ENCODE results near the gene HLA-A. TPM values are rescaled to one million over a fixed set of nuclear protein-coding genes. Genes with fewer than 3 reads are reported as not detected.

Gene HLA-A
- total and polyA plus RNA-seq, 2 experiments from 2014 or later, result 339 to 349 TPM

DNA sequence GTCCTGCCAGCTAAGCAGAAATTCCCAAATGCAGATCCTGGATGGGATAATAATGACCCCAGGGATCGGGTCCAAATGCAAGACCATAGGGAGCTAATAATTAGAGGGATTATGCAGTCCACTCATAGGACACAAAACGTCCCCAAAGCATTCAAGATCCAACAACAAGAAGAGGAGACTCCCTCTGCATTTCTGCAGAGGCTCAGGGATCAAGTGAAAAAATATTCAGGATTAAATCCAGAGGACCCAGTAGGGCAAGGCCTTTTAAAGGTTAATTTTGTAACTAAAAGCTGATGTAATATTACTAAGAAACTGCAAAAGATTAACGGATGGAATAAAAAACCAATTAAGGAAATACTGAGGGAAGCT is 22.2 kb downstream of the HLA-A start:
- Histone ChIP-seq H3K4me1 (ENCODE audit: insufficient read depth) (peaks cover 26% of the 10 kb centered on the region), H3K27ac (peak overlapping the region; percentile 84), H3K4me2 (peak overlapping the region; percentile 71), H3K4me3 (no peak overlapping the region), H3K79me2 (no peaks in the 10 kb centered on the region), H3K36me3 (replicated peaks; ENCODE audit: insufficient read depth, low read depth) (no peaks in the 10 kb centered on the region), H3K27me3 (no peaks in the 10 kb centered on the region), H3K9me2 (replicated peaks; ENCODE audit: insufficient read depth) (no peaks in the 10 kb centered on the region), H2AFZ (no peak overlapping the region), H4K20me1 (ENCODE audit: insufficient read depth, poor library complexity, severe bottlenecking) (no peaks in the 10 kb centered on the region), H3K9me3 (ENCODE audit: low read depth) (no peaks in the 10 kb centered on the region)
- TF ChIP-seq, protein P1, sequence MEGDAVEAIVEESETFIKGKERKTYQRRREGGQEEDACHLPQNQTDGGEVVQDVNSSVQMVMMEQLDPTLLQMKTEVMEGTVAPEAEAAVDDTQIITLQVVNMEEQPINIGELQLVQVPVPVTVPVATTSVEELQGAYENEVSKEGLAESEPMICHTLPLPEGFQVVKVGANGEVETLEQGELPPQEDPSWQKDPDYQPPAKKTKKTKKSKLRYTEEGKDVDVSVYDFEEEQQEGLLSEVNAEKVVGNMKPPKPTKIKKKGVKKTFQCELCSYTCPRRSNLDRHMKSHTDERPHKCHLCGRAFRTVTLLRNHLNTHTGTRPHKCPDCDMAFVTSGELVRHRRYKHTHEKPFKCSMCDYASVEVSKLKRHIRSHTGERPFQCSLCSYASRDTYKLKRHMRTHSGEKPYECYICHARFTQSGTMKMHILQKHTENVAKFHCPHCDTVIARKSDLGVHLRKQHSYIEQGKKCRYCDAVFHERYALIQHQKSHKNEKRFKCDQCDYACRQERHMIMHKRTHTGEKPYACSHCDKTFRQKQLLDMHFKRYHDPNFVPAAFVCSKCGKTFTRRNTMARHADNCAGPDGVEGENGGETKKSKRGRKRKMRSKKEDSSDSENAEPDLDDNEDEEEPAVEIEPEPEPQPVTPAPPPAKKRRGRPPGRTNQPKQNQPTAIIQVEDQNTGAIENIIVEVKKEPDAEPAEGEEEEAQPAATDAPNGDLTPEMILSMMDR (IDR thresholded peaks at IDR 0.05; ENCODE audit: poor library complexity), result no peak
- no peak for TF ChIP-seq EZH2 (IDR thresholded peaks at IDR 0.05; ENCODE audit: borderline replicate concordance)
- TF ChIP-seq EZH2phosphoT487 (IDR thresholded peaks at IDR 0.05; ENCODE audit: low read depth, severe bottlenecking, unreplicated experiment), result no peak
- WGBS (ENCODE audit: low lambda C conversion rate, missing lambda C conversion rate), result 17% methylated on average over 3 of the region's 3 CpGs
- DNase-seq (ENCODE audit: low spot score), result no peak

DNA sequence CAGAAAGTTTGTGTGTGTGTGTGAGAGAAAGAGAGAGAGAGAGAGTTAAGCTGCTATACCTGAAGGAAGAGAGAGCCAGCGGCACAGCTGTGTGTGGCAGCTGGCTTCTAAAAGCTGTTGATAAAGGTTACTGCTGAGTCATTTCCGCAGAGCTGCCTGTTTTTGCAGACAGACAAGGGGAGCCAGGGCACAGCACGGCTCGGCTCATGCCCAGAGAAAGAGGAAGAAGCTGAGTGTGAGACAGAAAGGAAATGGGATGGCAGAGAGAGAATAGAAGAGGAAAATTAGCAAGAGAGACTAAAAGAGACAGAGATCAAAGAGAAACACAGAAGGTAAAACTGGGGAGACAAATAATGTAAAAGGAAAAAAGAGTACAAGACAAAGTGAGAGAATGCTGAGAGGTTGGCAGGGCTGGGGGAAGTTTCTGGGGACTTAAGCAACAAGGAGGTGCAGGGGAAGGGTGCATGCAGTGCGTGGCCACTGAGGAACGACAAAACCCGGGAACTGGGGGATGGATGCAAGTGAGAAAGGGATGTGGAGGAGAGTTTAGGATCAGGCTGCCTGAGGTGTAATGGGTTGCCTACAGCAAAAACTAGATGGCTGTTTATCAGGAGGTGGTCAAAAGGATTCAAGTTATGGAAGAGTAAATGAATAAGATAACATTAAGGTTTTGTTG is 22.7 kb downstream of the HLA-A start:
- H3K36me3 ChIP-seq (replicated peaks; ENCODE audit: insufficient read depth, low read depth), result no peaks in the 10 kb centered on the region
- TF ChIP-seq EZH2 (IDR thresholded peaks at IDR 0.05; ENCODE audit: borderline replicate concordance) (no peak), EZH2phosphoT487 (IDR thresholded peaks at IDR 0.05; ENCODE audit: low read depth, severe bottlenecking, unreplicated experiment) (no peak)
- TF ChIP-seq, protein P1 (IDR thresholded peaks at IDR 0.05; ENCODE audit: poor library complexity), result no peak
- H3K4me2 ChIP-seq, result peak overlapping the region; percentile 71
- H3K4me1 ChIP-seq (ENCODE audit: insufficient read depth), result peaks cover 26% of the 10 kb centered on the region
- H3K79me2 ChIP-seq, result no peaks in the 10 kb centered on the region
- H3K4me3 ChIP-seq, result no peak overlapping the region
- H3K27me3 ChIP-seq, result no peaks in the 10 kb centered on the region
- peak overlapping the region; percentile 34 for H2AFZ ChIP-seq
- peak; percentile 84 for DNase-seq (ENCODE audit: low spot score)
- no peaks in the 10 kb centered on the region for H4K20me1 ChIP-seq (ENCODE audit: insufficient read depth, poor library complexity, severe bottlenecking)
- no peaks in the 10 kb centered on the region for H3K9me2 ChIP-seq (replicated peaks; ENCODE audit: insufficient read depth)
- no peaks in the 10 kb centered on the region for H3K9me3 ChIP-seq (ENCODE audit: low read depth)
- peak overlapping the region; percentile 84 for H3K27ac ChIP-seq
- 6% methylated on average over 7 of the region's 7 CpGs for WGBS (ENCODE audit: low lambda C conversion rate, missing lambda C conversion rate)

DNA sequence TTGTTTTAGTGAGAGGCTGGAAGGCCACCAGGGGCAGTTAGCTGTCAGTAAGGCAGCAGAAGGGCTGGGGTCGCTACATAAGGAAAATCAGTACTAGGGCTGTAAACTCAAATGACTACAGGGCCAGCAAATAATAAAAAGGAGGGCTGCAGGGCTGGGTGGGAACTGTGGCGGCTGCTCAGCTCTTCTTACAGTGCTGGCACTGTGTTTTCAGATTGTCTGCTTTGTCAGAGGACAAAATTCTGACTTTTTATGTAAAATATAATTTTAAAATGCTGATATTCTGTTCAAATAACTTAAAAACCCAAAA is 23.2 kb downstream of the HLA-A start:
- no peaks in the 10 kb centered on the region for H3K79me2 ChIP-seq
- no peaks in the 10 kb centered on the region for H3K36me3 ChIP-seq (replicated peaks; ENCODE audit: insufficient read depth, low read depth)
- H3K9me3 ChIP-seq (ENCODE audit: low read depth), result no peaks in the 10 kb centered on the region
- H4K20me1 ChIP-seq (ENCODE audit: insufficient read depth, poor library complexity, severe bottlenecking), result no peaks in the 10 kb centered on the region
- no peaks in the 10 kb centered on the region for H3K27me3 ChIP-seq
- peak overlapping the region; percentile 71 for H3K4me2 ChIP-seq
- H3K4me3 ChIP-seq, result no peak overlapping the region
- DNase-seq (ENCODE audit: low spot score), result no peak
- peaks cover 26% of the 10 kb centered on the region for H3K4me1 ChIP-seq (ENCODE audit: insufficient read depth)
- 45% methylated on average over 2 of the region's 2 CpGs for WGBS (ENCODE audit: low lambda C conversion rate, missing lambda C conversion rate)
- H3K9me2 ChIP-seq (replicated peaks; ENCODE audit: insufficient read depth), result no peaks in the 10 kb centered on the region
- TF ChIP-seq, protein P1 (IDR thresholded peaks at IDR 0.05; ENCODE audit: poor library complexity), result no peak
- TF ChIP-seq EZH2 (IDR thresholded peaks at IDR 0.05; ENCODE audit: borderline replicate concordance) (no peak), EZH2phosphoT487 (IDR thresholded peaks at IDR 0.05; ENCODE audit: low read depth, severe bottlenecking, unreplicated experiment) (no peak)
- H3K27ac ChIP-seq, result peak overlapping the region; percentile 84
- peak overlapping the region; percentile 34 for H2AFZ ChIP-seq
